Thymus (tissue), 11 donors: ENCODE data around the gene PACRG. TPM values are rescaled to one million over a fixed set of nuclear protein-coding genes. Genes with fewer than 3 reads are reported as not detected.

Experiments
- DNase-seq, 9 donors: peaks; one replicate each; pipeline ENCODE4 v3.0.0-alpha.2; 2013; ENCODE audit warnings: low spot score in 9 of 9, low read depth in 6 of 9, missing footprints in 1 of 9
- H3K27ac ChIP-seq, 2 donors: one replicate each; pipeline ENCODE4 v1.5.1; 2013; ENCODE audit warnings: control low read depth in 1 of 2, low read depth in 1 of 2, low read length in 1 of 2, mild to moderate bottlenecking in 1 of 2, moderate library complexity in 1 of 2
- H3K27me3 ChIP-seq, 2 donors: one replicate each; pipeline ENCODE4 v1.5.1; 2013; ENCODE audit warnings: low read length in 1 of 2; ENCODE audit not compliant: control insufficient read depth in 2 of 2, insufficient read depth in 1 of 2
- H3K36me3 ChIP-seq, 2 donors: one replicate each; pipeline ENCODE4 v1.5.1; 2013; ENCODE audit warnings: low read length in 1 of 2, mild to moderate bottlenecking in 1 of 2, moderate library complexity in 1 of 2; ENCODE audit not compliant: control insufficient read depth in 2 of 2, insufficient read depth in 2 of 2
- H3K4me1 ChIP-seq, 2 donors: one replicate each; pipeline ENCODE4 v1.5.1; 2013; ENCODE audit warnings: low read length in 2 of 2; ENCODE audit not compliant: control insufficient read depth in 2 of 2, insufficient read depth in 2 of 2
- H3K4me3 ChIP-seq, 2 donors: one replicate each; pipeline ENCODE4 v1.5.1; 2013; ENCODE audit warnings: low read length in 2 of 2, control low read depth in 1 of 2, mild to moderate bottlenecking in 1 of 2
- H3K9me3 ChIP-seq, 2 donors: one replicate each; pipeline ENCODE4 v1.5.1; 2013; ENCODE audit warnings: low read length in 1 of 2, mild to moderate bottlenecking in 1 of 2; ENCODE audit not compliant: control insufficient read depth in 2 of 2, insufficient read depth in 1 of 2
- WGBS: extraction: QIAGEN DNeasy Blood & Tissue Kit; methylation state at CpG from one replicate; pipeline ENCODE4 v1.1.7; 2013; 5-methylcytosine and 5-hydroxymethylcytosine counted together
- polyA plus RNA-seq: library from polyadenylated mRNA; stranded (reverse); fragments of 200-250 nt; gene quantifications from one replicate; pipeline ENCODE4 v1.2.3, GENCODE V29; 2013
- total RNA-seq: library from RNA; stranded (reverse); fragments of 120-200 nt; gene quantifications from one replicate; pipeline ENCODE4 v1.2.4, GENCODE V29; 2013
- donor health status: healthy.

The PACRG gene
- total and polyA plus RNA-seq, 2 donors, result 0.42 to 0.62 TPM

GRCh38 chr6:163180874-163181541 is 453.2 kb downstream of the PACRG start:
- Histone ChIP-seq H3K4me1 (no peaks in the 10 kb centered on the region), H3K9me3 (no peaks in the 10 kb centered on the region), H3K36me3 (no peaks in the 10 kb centered on the region), H3K27ac (no peak overlapping the region), H3K4me3 (no peak overlapping the region), H3K27me3 (peaks cover 0 to 2% of the 10 kb centered on the region in 2 donors)
- 48% methylated on average over 17 of the region's 17 CpGs for WGBS
- peak in 1 of 9 donors; percentile 23 for DNase-seq

- H3K36me3 ChIP-seq, result no peaks in the 10 kb centered on the region
- H3K4me1 ChIP-seq, result no peaks in the 10 kb centered on the region
- H3K27me3 ChIP-seq, result peaks cover 0 to 2% of the 10 kb centered on the region in 2 donors
- no peak overlapping the region for H3K27ac ChIP-seq
- no peak for DNase-seq
- H3K4me3 ChIP-seq, result no peak overlapping the region
- 91% methylated on average over 16 of the region's 16 CpGs for WGBS
- H3K9me3 ChIP-seq, result no peaks in the 10 kb centered on the region
Measured at GRCh38 chr6:163181666-163182180, 453.9 kb downstream of the PACRG start.

- no peaks in the 10 kb centered on the region for H3K9me3 ChIP-seq
- no peak overlapping the region for H3K27ac ChIP-seq
- WGBS, result 95% methylated on average over 7 of the region's 7 CpGs
- no peak overlapping the region for H3K4me3 ChIP-seq
- peaks cover 0 to 2% of the 10 kb centered on the region in 2 donors for H3K27me3 ChIP-seq
- DNase-seq, result no peak
- no peaks in the 10 kb centered on the region for H3K36me3 ChIP-seq
- H3K4me1 ChIP-seq, result no peaks in the 10 kb centered on the region
Measured at GRCh38 chr6:163182696-163183095, 454.9 kb downstream of the PACRG start.

- Histone ChIP-seq H3K36me3 (no peaks in the 10 kb centered on the region), H3K27ac (no peak overlapping the region), H3K4me3 (no peak overlapping the region), H3K4me1 (no peaks in the 10 kb centered on the region), H3K9me3 (no peaks in the 10 kb centered on the region), H3K27me3 (peaks cover 0 to 2% of the 10 kb centered on the region in 2 donors)
- DNase-seq, result no peak
- 90% methylated on average over 3 of the region's 3 CpGs for WGBS
Measured at GRCh38 chr6:163183806-163184205, 456.0 kb downstream of the PACRG start.

GRCh38 chr6:163185744-163186143 is 458.0 kb downstream of the PACRG start:
- Histone ChIP-seq H3K27ac (no peak overlapping the region), H3K4me3 (no peak overlapping the region), H3K27me3 (peaks cover 0 to 2% of the 10 kb centered on the region in 2 donors), H3K36me3 (no peaks in the 10 kb centered on the region), H3K4me1 (no peaks in the 10 kb centered on the region), H3K9me3 (no peaks in the 10 kb centered on the region)
- 83% methylated on average over 4 of the region's 4 CpGs for WGBS
- DNase-seq, result no peak

- 97% methylated on average over 14 of the region's 14 CpGs for WGBS
- Histone ChIP-seq H3K27me3 (no peaks in the 10 kb centered on the region), H3K27ac (no peak overlapping the region), H3K36me3 (no peaks in the 10 kb centered on the region), H3K4me1 (no peaks in the 10 kb centered on the region), H3K4me3 (no peak overlapping the region), H3K9me3 (no peaks in the 10 kb centered on the region)
- no peak for DNase-seq
Measured at GRCh38 chr6:163186527-163186926, 458.8 kb downstream of the PACRG start.

- Histone ChIP-seq H3K4me3 (no peak overlapping the region), H3K36me3 (no peaks in the 10 kb centered on the region), H3K27me3 (no peaks in the 10 kb centered on the region), H3K27ac (no peak overlapping the region), H3K9me3 (no peaks in the 10 kb centered on the region), H3K4me1 (no peaks in the 10 kb centered on the region)
- no peak for DNase-seq
- 97% methylated on average over 17 of the region's 17 CpGs for WGBS
Measured at GRCh38 chr6:163187201-163187600, 459.4 kb downstream of the PACRG start.

GRCh38 chr6:163187606-163188005 is 459.8 kb downstream of the PACRG start:
- H3K4me3 ChIP-seq, result no peak overlapping the region
- no peak for DNase-seq
- H3K27me3 ChIP-seq, result no peaks in the 10 kb centered on the region
- H3K9me3 ChIP-seq, result no peaks in the 10 kb centered on the region
- 97% methylated on average over 11 of the region's 11 CpGs for WGBS
- H3K27ac ChIP-seq, result no peak overlapping the region
- H3K4me1 ChIP-seq, result no peaks in the 10 kb centered on the region
- no peaks in the 10 kb centered on the region for H3K36me3 ChIP-seq

GRCh38 chr6:163188746-163189145 is 461.0 kb downstream of the PACRG start:
- H3K27ac ChIP-seq, result no peak overlapping the region
- DNase-seq, result no peak
- H3K4me1 ChIP-seq, result no peaks in the 10 kb centered on the region
- H3K27me3 ChIP-seq, result no peaks in the 10 kb centered on the region
- H3K9me3 ChIP-seq, result no peaks in the 10 kb centered on the region
- 93% methylated on average over 6 of the region's 6 CpGs for WGBS
- no peaks in the 10 kb centered on the region for H3K36me3 ChIP-seq
- H3K4me3 ChIP-seq, result no peak overlapping the region
